H1 (cell line): Measurements from ENCODE around the gene LCN10. TPM values are rescaled to one million over a fixed set of nuclear protein-coding genes. Genes with fewer than 3 reads are reported as not detected.

Experiments used
- RAD21 ChIP-seq, 2 experiments: IDR thresholded peaks in 1 of 2; conservative IDR thresholded peaks in 1 of 2; 2 replicates each; pipeline ENCODE4 v1.6.1; 2011; ENCODE audit warnings: low read depth in 2 of 2, low read length in 2 of 2, improper control_type of control experiment in 1 of 2, inconsistent platforms in 1 of 2, mild to moderate bottlenecking in 1 of 2, moderate library complexity in 1 of 2
- SRF ChIP-seq: IDR thresholded peaks from 2 replicates; pipeline ENCODE4 v1.6.1; 2011; ENCODE audit warnings: mild to moderate bottlenecking, low read depth, low read length, moderate library complexity
- polyA plus RNA-seq, 7 experiments: library from polyadenylated mRNA; depleted of rRNA in 3 of 7; stranded (reverse) in 5 of 7; unstranded in 2 of 7; fragments of >200 nt in 5 of 7; fragments of 200-250 nt in 2 of 7; gene quantifications; 1 replicate in 5 of 7; 2 replicates in 1 of 7; 4 replicates in 1 of 7; pipeline versions ENCODE4 v1.2.1 to v1.2.3, GENCODE V29; 2011 to 2013; ENCODE audit warnings: missing spikeins in 2 of 7, mixed read lengths in 2 of 7
- total RNA-seq: library from RNA; stranded (reverse); fragmentation: NEBNext Ultra II Directional; extraction: Animal tissue kit (Norgen Biotek cat#: 25700); gene quantifications from 2 replicates; pipeline ENCODE4 v1.2.1, GENCODE V29; 2021

LCN10 gene
- total and polyA plus RNA-seq, 2 of the 8 experiments (the other 6 are each of a cell fraction or from before 2014, with no cell fraction given) = 2.6 to 2.8 TPM

DNA sequence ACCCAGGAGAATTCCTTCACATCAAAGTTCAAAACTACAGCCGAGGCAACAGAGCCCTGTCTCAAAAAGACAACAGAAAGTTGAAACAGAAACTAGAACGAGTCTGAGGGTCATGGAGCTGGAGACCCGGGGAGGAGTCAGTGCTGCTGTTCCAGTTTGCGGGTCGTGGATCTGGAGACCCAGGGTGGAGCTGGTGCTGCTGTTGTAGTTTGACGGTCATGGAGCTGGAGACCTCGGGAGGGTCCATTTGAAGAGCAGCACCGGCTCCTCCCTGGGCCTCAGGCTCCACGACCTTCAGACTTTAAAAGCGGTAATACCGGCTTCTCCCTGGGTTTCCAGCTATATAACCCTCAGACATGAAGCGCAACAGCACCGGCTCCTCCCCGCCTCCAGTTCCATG is 34.6 kb upstream of the LCN10 start (continued):
- TF ChIP-seq RAD21 (IDR thresholded peaks at IDR 0.05 in 1 of 2, conservative IDR thresholded peaks at IDR 0.05 in 1 of 2; ENCODE audit: low read depth in 2 of 2, low read length in 2 of 2) = no peak
- no peak for TF ChIP-seq SRF
